Glutamatergic neuron (in vitro differentiated cells): ENCODE data around the gene WFDC8. TPM values are rescaled to one million over a fixed set of nuclear protein-coding genes. Genes with fewer than 3 reads are reported as not detected.

ENCODE experiments used
- DNase-seq: peaks from one replicate; pipeline ENCODE4 v3.0.0; 2022
- H3K27ac Mint-ChIP-seq: one replicate; pipeline ENCODE4 v1.8.0; 2020; ENCODE audit warnings: mild to moderate bottlenecking, mixed read lengths, inconsistent platforms; ENCODE audit not compliant: unreplicated experiment
- H3K27me3 Mint-ChIP-seq: one replicate; pipeline ENCODE4 v1.8.0; 2020; ENCODE audit warnings: mild to moderate bottlenecking, moderate library complexity, mixed read lengths, inconsistent platforms; ENCODE audit not compliant: unreplicated experiment
- H3K36me3 Mint-ChIP-seq: one replicate; pipeline ENCODE4 v1.8.0; 2020; ENCODE audit warnings: mild to moderate bottlenecking, mixed read lengths, inconsistent platforms; ENCODE audit not compliant: unreplicated experiment
- H3K4me1 Mint-ChIP-seq: one replicate; pipeline ENCODE4 v1.8.0; 2020; ENCODE audit warnings: mild to moderate bottlenecking, low read depth, mixed read lengths, inconsistent platforms; ENCODE audit not compliant: unreplicated experiment
- H3K4me3 Mint-ChIP-seq: one replicate; pipeline ENCODE4 v1.8.0; 2020; ENCODE audit warnings: mild to moderate bottlenecking, mixed read lengths, inconsistent platforms; ENCODE audit not compliant: unreplicated experiment
- H3K9me3 Mint-ChIP-seq: one replicate; pipeline ENCODE4 v1.8.0; 2020; ENCODE audit warnings: mild to moderate bottlenecking, moderate library complexity, mixed read lengths, inconsistent platforms; ENCODE audit not compliant: unreplicated experiment
- total RNA-seq: library from RNA; stranded (reverse); fragmentation: NEBNext Ultra II Directional; extraction: Animal tissue kit (Norgen Biotek cat#: 25700); gene quantifications from one replicate; pipeline ENCODE4 v1.2.1, GENCODE V29; 2021; ENCODE audit not compliant: unreplicated experiment
- TF ChIP-seq, protein P1 (sequence below): fragments of 200-600 bp; sonication (generic); IDR thresholded peaks from one replicate; pipeline ENCODE4 v1.5.0; 2021; ENCODE audit not compliant: partially characterized antibody, unreplicated experiment

WFDC8 gene
- total RNA-seq, 1 donor from 2014 or later = not detected

DNA sequence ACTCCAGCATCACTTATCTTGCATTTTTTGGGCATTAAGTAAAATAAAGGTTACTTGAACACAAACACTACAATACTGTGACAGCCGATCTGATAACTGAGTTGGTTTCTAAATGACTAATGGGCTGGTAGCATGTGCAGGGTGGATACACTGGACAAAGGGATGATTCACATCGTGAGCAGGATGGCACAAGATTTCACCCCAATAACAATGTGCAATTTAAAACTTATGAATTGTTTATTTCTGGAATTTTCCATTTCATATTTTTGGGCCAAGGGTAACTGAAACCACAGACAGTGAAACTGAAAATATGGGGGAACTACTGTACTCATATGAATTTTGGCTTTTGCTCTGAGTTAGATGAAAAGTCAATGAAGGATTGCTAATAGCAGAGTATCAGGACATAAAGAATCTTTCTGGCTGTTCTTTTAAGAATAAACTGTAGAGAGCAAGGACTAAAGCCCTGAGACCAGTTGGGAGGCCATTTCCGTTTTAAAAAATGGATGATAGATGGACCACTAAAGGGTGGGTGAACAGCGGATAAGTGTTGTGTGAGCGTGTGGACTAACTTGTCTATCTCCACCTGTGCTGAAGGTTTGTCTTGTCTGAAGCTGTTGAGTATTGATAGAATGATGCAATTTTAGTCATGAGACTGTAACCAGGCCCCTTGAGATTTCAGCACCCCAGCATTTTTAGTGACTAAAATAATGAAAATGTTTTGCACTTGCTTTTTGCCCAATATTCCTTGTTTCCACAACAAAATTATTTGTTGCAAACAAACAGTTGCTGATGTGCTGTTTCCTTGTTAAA lies 71.9 kb downstream of the WFDC8 start:
- Mint-ChIP-seq H3K27me3 (no peaks in the 10 kb centered on the region), H3K27ac (no peak overlapping the region), H3K4me1 (no peaks in the 10 kb centered on the region), H3K36me3 (no peaks in the 10 kb centered on the region), H3K9me3 (no peaks in the 10 kb centered on the region), H3K4me3 (no peak overlapping the region)
- TF ChIP-seq, protein P1, sequence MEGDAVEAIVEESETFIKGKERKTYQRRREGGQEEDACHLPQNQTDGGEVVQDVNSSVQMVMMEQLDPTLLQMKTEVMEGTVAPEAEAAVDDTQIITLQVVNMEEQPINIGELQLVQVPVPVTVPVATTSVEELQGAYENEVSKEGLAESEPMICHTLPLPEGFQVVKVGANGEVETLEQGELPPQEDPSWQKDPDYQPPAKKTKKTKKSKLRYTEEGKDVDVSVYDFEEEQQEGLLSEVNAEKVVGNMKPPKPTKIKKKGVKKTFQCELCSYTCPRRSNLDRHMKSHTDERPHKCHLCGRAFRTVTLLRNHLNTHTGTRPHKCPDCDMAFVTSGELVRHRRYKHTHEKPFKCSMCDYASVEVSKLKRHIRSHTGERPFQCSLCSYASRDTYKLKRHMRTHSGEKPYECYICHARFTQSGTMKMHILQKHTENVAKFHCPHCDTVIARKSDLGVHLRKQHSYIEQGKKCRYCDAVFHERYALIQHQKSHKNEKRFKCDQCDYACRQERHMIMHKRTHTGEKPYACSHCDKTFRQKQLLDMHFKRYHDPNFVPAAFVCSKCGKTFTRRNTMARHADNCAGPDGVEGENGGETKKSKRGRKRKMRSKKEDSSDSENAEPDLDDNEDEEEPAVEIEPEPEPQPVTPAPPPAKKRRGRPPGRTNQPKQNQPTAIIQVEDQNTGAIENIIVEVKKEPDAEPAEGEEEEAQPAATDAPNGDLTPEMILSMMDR = no peak
- DNase-seq = no peak

GRCh38 chr20:45506398-45506797 lies 72.7 kb downstream of the WFDC8 start:
- no peaks in the 10 kb centered on the region for H3K27me3 Mint-ChIP-seq
- no peaks in the 10 kb centered on the region for H3K36me3 Mint-ChIP-seq
- no peak for DNase-seq
- TF ChIP-seq, protein P1 = no peak
- H3K27ac Mint-ChIP-seq = no peak overlapping the region
- peaks cover 1% of the 10 kb centered on the region for H3K4me1 Mint-ChIP-seq
- no peak overlapping the region for H3K4me3 Mint-ChIP-seq
- no peaks in the 10 kb centered on the region for H3K9me3 Mint-ChIP-seq

DNA sequence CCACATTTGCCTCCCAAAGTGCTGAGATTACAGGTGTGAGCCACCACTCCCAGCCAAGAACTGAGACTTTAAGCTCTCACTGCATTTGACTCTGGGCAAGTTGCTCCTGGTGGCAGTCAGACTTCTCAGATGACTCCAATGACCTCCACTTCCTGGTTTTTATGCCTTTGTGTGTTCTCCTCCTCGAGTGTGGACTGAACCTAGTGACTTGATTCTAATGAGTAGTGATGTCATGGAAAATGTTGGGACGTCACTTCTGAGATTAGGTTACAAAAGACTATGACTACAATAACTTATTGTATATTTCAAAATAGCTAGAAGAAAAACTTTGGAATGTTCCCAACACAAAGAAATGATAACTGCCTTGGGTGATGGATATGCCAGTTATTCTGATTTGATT lies 75.7 kb downstream of the WFDC8 start:
- H3K27me3 Mint-ChIP-seq = no peaks in the 10 kb centered on the region
- peaks cover 5% of the 10 kb centered on the region for H3K4me1 Mint-ChIP-seq
- H3K27ac Mint-ChIP-seq = no peak overlapping the region
- TF ChIP-seq, protein P1 = no peak
- H3K4me3 Mint-ChIP-seq = no peak overlapping the region
- H3K36me3 Mint-ChIP-seq = no peaks in the 10 kb centered on the region
- DNase-seq = no peak
- no peaks in the 10 kb centered on the region for H3K9me3 Mint-ChIP-seq

DNA sequence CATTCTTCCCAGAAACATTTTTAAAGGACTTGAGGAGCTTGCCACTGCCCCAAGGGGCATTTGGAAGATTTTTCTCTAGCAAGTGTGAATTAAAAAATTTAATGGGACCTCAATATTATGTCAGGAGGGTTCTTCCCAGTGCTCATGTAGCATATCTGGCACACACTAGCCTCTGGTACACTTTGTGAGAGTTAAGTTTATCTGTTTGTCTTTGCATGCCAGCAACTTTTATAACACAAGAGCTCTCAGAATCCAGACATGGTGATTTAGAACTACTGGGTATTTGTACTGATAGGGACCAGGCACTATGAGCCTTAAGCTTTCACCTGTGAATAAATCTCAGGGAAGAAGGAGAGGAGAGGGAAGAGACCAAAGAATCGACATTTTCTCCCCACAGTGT lies 76.5 kb downstream of the WFDC8 start:
- DNase-seq = no peak
- Mint-ChIP-seq H3K4me3 (no peak overlapping the region), H3K27ac (no peak overlapping the region), H3K4me1 (peaks cover 5% of the 10 kb centered on the region), H3K36me3 (no peaks in the 10 kb centered on the region), H3K9me3 (no peaks in the 10 kb centered on the region), H3K27me3 (no peaks in the 10 kb centered on the region)
- TF ChIP-seq, protein P1 = no peak

Other genes starting within 250 kb of the WFDC8 start
- 0.61 TPM for gene SDC4, start 230.9 kb downstream of the WFDC8 start, total RNA-seq
- gene SYS1, start 216.1 kb downstream of the WFDC8 start, total RNA-seq = 17.7 TPM
- gene TP53TG5, start 201.0 kb downstream of the WFDC8 start, total RNA-seq = not detected
- gene DBNDD2, start 171.0 kb downstream of the WFDC8 start, total RNA-seq = 4.1 TPM
- gene PIGT, start 163.1 kb downstream of the WFDC8 start, total RNA-seq = 55.5 TPM
- gene WFDC2, start 109.5 kb downstream of the WFDC8 start, total RNA-seq = 4.8 TPM
- gene SPINT3, start 63.7 kb downstream of the WFDC8 start, total RNA-seq = not detected
- not detected for gene WFDC6, start 39.8 kb downstream of the WFDC8 start, total RNA-seq
- gene EPPIN, start 31.9 kb downstream of the WFDC8 start, total RNA-seq = not detected
- not detected for gene WFDC10A, start 50.5 kb upstream of the WFDC8 start, total RNA-seq
- not detected for gene WFDC9, start 52.0 kb upstream of the WFDC8 start, total RNA-seq
- gene WFDC11, start 91.0 kb upstream of the WFDC8 start, total RNA-seq = not detected
- gene WFDC13, start 122.8 kb upstream of the WFDC8 start, total RNA-seq = not detected
- gene WFDC10B, start 125.7 kb upstream of the WFDC8 start, total RNA-seq = not detected
- gene SPINT4, start 143.1 kb upstream of the WFDC8 start, total RNA-seq = not detected
- gene WFDC3, start 212.6 kb upstream of the WFDC8 start, total RNA-seq = not detected
- 27.0 TPM for gene DNTTIP1, start 212.7 kb upstream of the WFDC8 start, total RNA-seq
- gene UBE2C, start 233.4 kb upstream of the WFDC8 start, total RNA-seq = 33.0 TPM
- gene TNNC2, start 248.0 kb upstream of the WFDC8 start, total RNA-seq = 0.64 TPM